Mammary epithelial cell (primary cell): ENCODE measurements around the gene CDK8.

ENCODE experiments used
- EZH2 ChIP-seq: IDR thresholded peaks from 2 replicates; pipeline ENCODE4 v1.6.1; 2012; ENCODE audit warnings: low read length, inconsistent platforms, borderline replicate concordance
- TF ChIP-seq, protein P1 (sequence below), 2 donors: IDR thresholded peaks in 1 of 2; conservative IDR thresholded peaks in 1 of 2; 2 replicates each; pipeline ENCODE4 v1.5.1; 2011 to 2012; ENCODE audit warnings: inconsistent platforms in 2 of 2, low read length in 2 of 2, mild to moderate bottlenecking in 2 of 2, control low read depth in 1 of 2, low read depth in 1 of 2; ENCODE audit not compliant: insufficient read depth in 1 of 2; ENCODE audit errors: extremely low read depth in 1 of 2

GRCh38 chr13:26323127-26323526 is 69.2 kb downstream of the CDK8 start:
- TF ChIP-seq, protein P1, sequence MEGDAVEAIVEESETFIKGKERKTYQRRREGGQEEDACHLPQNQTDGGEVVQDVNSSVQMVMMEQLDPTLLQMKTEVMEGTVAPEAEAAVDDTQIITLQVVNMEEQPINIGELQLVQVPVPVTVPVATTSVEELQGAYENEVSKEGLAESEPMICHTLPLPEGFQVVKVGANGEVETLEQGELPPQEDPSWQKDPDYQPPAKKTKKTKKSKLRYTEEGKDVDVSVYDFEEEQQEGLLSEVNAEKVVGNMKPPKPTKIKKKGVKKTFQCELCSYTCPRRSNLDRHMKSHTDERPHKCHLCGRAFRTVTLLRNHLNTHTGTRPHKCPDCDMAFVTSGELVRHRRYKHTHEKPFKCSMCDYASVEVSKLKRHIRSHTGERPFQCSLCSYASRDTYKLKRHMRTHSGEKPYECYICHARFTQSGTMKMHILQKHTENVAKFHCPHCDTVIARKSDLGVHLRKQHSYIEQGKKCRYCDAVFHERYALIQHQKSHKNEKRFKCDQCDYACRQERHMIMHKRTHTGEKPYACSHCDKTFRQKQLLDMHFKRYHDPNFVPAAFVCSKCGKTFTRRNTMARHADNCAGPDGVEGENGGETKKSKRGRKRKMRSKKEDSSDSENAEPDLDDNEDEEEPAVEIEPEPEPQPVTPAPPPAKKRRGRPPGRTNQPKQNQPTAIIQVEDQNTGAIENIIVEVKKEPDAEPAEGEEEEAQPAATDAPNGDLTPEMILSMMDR (conservative IDR thresholded peaks at IDR 0.05 in 1 of 2, IDR thresholded peaks at IDR 0.05 in 1 of 2; ENCODE audit: extremely low read depth in 1 of 2, insufficient read depth in 1 of 2, low read depth in 1 of 2, low read length in 2 of 2) = no peak
- TF ChIP-seq EZH2 = no peak
